Osteoblast (primary cell): ENCODE results near the gene RANBP17. TPM values are rescaled to one million over a fixed set of nuclear protein-coding genes. Genes with fewer than 3 reads are reported as not detected.

Experiments used
- DNase-seq: peaks from one replicate; pipeline ENCODE4 v3.0.0; 2011; ENCODE audit warnings: low spot score, mixed read lengths; ENCODE audit not compliant: insufficient read length; ENCODE audit errors: missing footprints
- H2AFZ ChIP-seq: 2 replicates; pipeline ENCODE4 v1.6.0; 2011; ENCODE audit warnings: mild to moderate bottlenecking, low read length
- H3K27ac ChIP-seq: 2 replicates; pipeline ENCODE4 v1.5.1; 2011; ENCODE audit warnings: mild to moderate bottlenecking, low read depth, low read length, moderate library complexity
- H3K27me3 ChIP-seq: 2 replicates; pipeline ENCODE4 v1.6.0; 2012; ENCODE audit warnings: mild to moderate bottlenecking, control low read depth, inconsistent platforms, low read length, moderate library complexity; ENCODE audit not compliant: insufficient read depth
- H3K36me3 ChIP-seq: 2 replicates; pipeline ENCODE4 v1.5.1; 2011; ENCODE audit warnings: mild to moderate bottlenecking, low read length, control low read depth, moderate library complexity; ENCODE audit not compliant: insufficient read depth
- H3K4me1 ChIP-seq: 2 replicates; pipeline ENCODE4 v1.5.1; 2011; ENCODE audit warnings: mild to moderate bottlenecking, low read length, control low read depth, moderate library complexity; ENCODE audit not compliant: insufficient read depth
- H3K4me2 ChIP-seq: 2 replicates; pipeline ENCODE4 v1.6.0; 2011; ENCODE audit warnings: mild to moderate bottlenecking, low read length; ENCODE audit not compliant: insufficient read depth
- H3K4me3 ChIP-seq: fragments of 200-600 bp; sonication (generic); 3 replicates; pipeline ENCODE4 v1.5.1; 2012; ENCODE audit warnings: mild to moderate bottlenecking, low read length, inconsistent platforms; ENCODE audit not compliant: insufficient read depth
- H3K79me2 ChIP-seq: 2 replicates; pipeline ENCODE4 v1.6.0; 2012; ENCODE audit warnings: mild to moderate bottlenecking, low read length, control low read depth, inconsistent platforms; ENCODE audit not compliant: insufficient read depth
- H3K9me3 ChIP-seq: 2 replicates; pipeline ENCODE4 v1.5.1; 2011; ENCODE audit warnings: low read depth, low read length, control low read depth
- H4K20me1 ChIP-seq: 2 replicates; pipeline ENCODE4 v1.6.0; 2012; ENCODE audit warnings: mild to moderate bottlenecking, low read length, control low read depth; ENCODE audit not compliant: insufficient read depth
- total RNA-seq: library from RNA; depleted of rRNA; stranded (reverse); fragments of >200 nt; gene quantifications from 2 replicates; pipeline ENCODE4 v1.2.3, GENCODE V29; 2012
- TF ChIP-seq, protein P1 (sequence below): IDR thresholded peaks from 2 replicates; pipeline ENCODE4 v1.5.1; 2011; ENCODE audit warnings: mild to moderate bottlenecking, low read depth, low read length, moderate library complexity; ENCODE audit errors: extremely low read depth

The RANBP17 gene
- total RNA-seq, 1 donor = 4.0 TPM

DNA sequence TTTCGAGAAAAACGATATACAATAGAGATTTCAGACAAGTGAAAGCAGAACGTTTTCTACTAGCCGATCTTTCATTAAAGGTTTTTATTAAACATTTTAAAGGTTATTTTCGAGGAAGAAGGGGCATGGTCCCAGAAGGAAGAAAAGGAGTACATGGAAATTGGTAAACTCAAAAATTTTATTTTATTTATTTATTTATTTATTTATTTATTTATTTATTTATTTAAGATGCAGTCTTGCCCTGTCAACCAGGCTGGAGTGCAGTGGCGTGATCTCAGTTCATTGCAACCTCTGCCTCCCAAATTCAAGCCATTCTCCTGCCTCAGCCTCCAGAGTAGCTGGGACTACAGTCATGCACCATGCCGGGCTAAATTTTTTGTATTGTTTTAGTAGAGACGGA is 77.4 kb downstream of the RANBP17 start:
- Histone ChIP-seq H3K27me3 (no peaks in the 10 kb centered on the region), H4K20me1 (no peaks in the 10 kb centered on the region), H2AFZ (no peak overlapping the region), H3K36me3 (no peaks in the 10 kb centered on the region), H3K9me3 (no peaks in the 10 kb centered on the region), H3K4me2 (no peak overlapping the region), H3K79me2 (no peaks in the 10 kb centered on the region), H3K27ac (no peak overlapping the region), H3K4me1 (no peaks in the 10 kb centered on the region), H3K4me3 (no peak overlapping the region)
- TF ChIP-seq, protein P1, sequence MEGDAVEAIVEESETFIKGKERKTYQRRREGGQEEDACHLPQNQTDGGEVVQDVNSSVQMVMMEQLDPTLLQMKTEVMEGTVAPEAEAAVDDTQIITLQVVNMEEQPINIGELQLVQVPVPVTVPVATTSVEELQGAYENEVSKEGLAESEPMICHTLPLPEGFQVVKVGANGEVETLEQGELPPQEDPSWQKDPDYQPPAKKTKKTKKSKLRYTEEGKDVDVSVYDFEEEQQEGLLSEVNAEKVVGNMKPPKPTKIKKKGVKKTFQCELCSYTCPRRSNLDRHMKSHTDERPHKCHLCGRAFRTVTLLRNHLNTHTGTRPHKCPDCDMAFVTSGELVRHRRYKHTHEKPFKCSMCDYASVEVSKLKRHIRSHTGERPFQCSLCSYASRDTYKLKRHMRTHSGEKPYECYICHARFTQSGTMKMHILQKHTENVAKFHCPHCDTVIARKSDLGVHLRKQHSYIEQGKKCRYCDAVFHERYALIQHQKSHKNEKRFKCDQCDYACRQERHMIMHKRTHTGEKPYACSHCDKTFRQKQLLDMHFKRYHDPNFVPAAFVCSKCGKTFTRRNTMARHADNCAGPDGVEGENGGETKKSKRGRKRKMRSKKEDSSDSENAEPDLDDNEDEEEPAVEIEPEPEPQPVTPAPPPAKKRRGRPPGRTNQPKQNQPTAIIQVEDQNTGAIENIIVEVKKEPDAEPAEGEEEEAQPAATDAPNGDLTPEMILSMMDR = no peak
- DNase-seq = no peak

GRCh38 chr5:170941788-170942187 is 80.0 kb downstream of the RANBP17 start:
- TF ChIP-seq, protein P1 = no peak
- H2AFZ ChIP-seq = no peak overlapping the region
- no peak for DNase-seq
- H3K4me2 ChIP-seq = no peak overlapping the region
- H3K36me3 ChIP-seq = no peaks in the 10 kb centered on the region
- H4K20me1 ChIP-seq = no peaks in the 10 kb centered on the region
- no peaks in the 10 kb centered on the region for H3K27me3 ChIP-seq
- no peak overlapping the region for H3K27ac ChIP-seq
- H3K79me2 ChIP-seq = no peaks in the 10 kb centered on the region
- H3K4me1 ChIP-seq = no peaks in the 10 kb centered on the region
- no peak overlapping the region for H3K4me3 ChIP-seq
- H3K9me3 ChIP-seq = no peaks in the 10 kb centered on the region

GRCh38 chr5:170945275-170945674 is 83.5 kb downstream of the RANBP17 start:
- Histone ChIP-seq H3K27me3 (no peaks in the 10 kb centered on the region), H4K20me1 (no peaks in the 10 kb centered on the region), H2AFZ (no peak overlapping the region), H3K36me3 (no peaks in the 10 kb centered on the region), H3K4me2 (no peak overlapping the region), H3K79me2 (no peaks in the 10 kb centered on the region), H3K4me3 (no peak overlapping the region), H3K4me1 (no peaks in the 10 kb centered on the region), H3K27ac (no peak overlapping the region), H3K9me3 (no peaks in the 10 kb centered on the region)
- DNase-seq = no peak
- TF ChIP-seq, protein P1 = no peak

- DNase-seq = no peak
- H3K36me3 ChIP-seq = no peaks in the 10 kb centered on the region
- H3K27me3 ChIP-seq = no peaks in the 10 kb centered on the region
- TF ChIP-seq, protein P1 = no peak
- no peaks in the 10 kb centered on the region for H4K20me1 ChIP-seq
- no peaks in the 10 kb centered on the region for H3K9me3 ChIP-seq
- no peak overlapping the region for H3K4me2 ChIP-seq
- no peak overlapping the region for H2AFZ ChIP-seq
- no peaks in the 10 kb centered on the region for H3K79me2 ChIP-seq
- H3K4me1 ChIP-seq = no peaks in the 10 kb centered on the region
- no peak overlapping the region for H3K4me3 ChIP-seq
- H3K27ac ChIP-seq = no peak overlapping the region
These were observed 98.7 kb downstream of the RANBP17 start for GRCh38 chr5:170960567-170960966.
